Uterus (tissue), 4 donors: Measurements from ENCODE around the gene SREBF1. TPM values are rescaled to one million over a fixed set of nuclear protein-coding genes. Genes with fewer than 3 reads are reported as not detected.

Source experiments
- DNase-seq, 2 donors: peaks; one replicate each; pipeline ENCODE4 v3.0.0-alpha.2; 2019 to 2020
- H3K27ac ChIP-seq, 2 donors: fragments of 200-600 bp; sonication (generic); 1 replicate in 1 of 2; 2 replicates in 1 of 2; pipeline ENCODE4 v1.5.1; 2016 to 2018
- H3K27me3 ChIP-seq, 2 donors: fragments of 200-600 bp; sonication (generic); one replicate each; pipeline ENCODE4 v1.5.1; 2018 to 2019; ENCODE audit warnings: control low read depth in 1 of 2
- H3K36me3 ChIP-seq, 2 donors: fragments of 200-600 bp; sonication (generic); one replicate each; pipeline ENCODE4 v1.5.1; 2019; ENCODE audit warnings: control low read depth in 1 of 2
- H3K4me1 ChIP-seq, 2 donors: fragments of 200-600 bp; sonication (generic); one replicate each; pipeline ENCODE4 v1.5.1; 2018 to 2019; ENCODE audit warnings: control low read depth in 1 of 2
- H3K4me3 ChIP-seq, 2 donors: fragments of 200-600 bp; sonication (generic); 1 replicate in 1 of 2; 2 replicates in 1 of 2; pipeline ENCODE4 v1.5.1; 2018 to 2019; ENCODE audit warnings: mild to moderate bottlenecking in 1 of 2
- H3K9me3 ChIP-seq, 2 donors: fragments of 200-600 bp; sonication (generic); one replicate each; pipeline ENCODE4 v1.5.1; 2019; ENCODE audit warnings: control low read depth in 1 of 2
- CTCF ChIP-seq, 4 experiments: fragments of 200-600 bp in 2 of 4; fragments of 450-650 bp in 2 of 4; sonication (generic) in 2 of 4; IDR thresholded peaks; one replicate each; pipeline ENCODE4 v1.5.1; 2016 to 2019; ENCODE audit warnings: antibody characterized with exemption in 4 of 4, mild to moderate bottlenecking in 2 of 4, moderate library complexity in 1 of 4
- POLR2A ChIP-seq, 2 donors: fragments of 450-650 bp; IDR thresholded peaks; one replicate each; pipeline ENCODE4 v1.6.1; 2016; ENCODE audit warnings: antibody characterized with exemption in 2 of 2, mild to moderate bottlenecking in 1 of 2, moderate library complexity in 1 of 2
- intact Hi-C: fragments of 100-400 bp; cut with DNase I; formaldehyde crosslinking; loops from one replicate; pipeline ENCODE4 v1.15.1; 2023; ENCODE audit warnings: low total_unique reads
- total RNA-seq, 4 donors: library from RNA; depleted of rRNA in 3 of 4; stranded (reverse); fragments of >200 nt in 3 of 4; gene quantifications; one replicate each; pipeline versions ENCODE4 v1.1.0 to v1.2.4, GENCODE V29; 2014 to 2023
- donor health status: DM: yes; HTN: yes; CAD: no.

SREBF1 gene
- total RNA-seq, 4 donors from 2014 or later: 24.8 to 94.6 (median 31.5) TPM

GRCh38 chr17:17766744-17767120 is 70.1 kb downstream of the SREBF1 start:
- H3K36me3 ChIP-seq: no peaks in the 10 kb centered on the region
- no peaks in the 10 kb centered on the region for H3K27me3 ChIP-seq
- intact Hi-C loops: no loop called here
- no peak for DNase-seq
- no peaks in the 10 kb centered on the region for H3K9me3 ChIP-seq
- H3K4me3 ChIP-seq: no peak overlapping the region
- peak overlapping the region in 1 of 2 donors; percentile 18 for H3K27ac ChIP-seq
- H3K4me1 ChIP-seq: peaks cover 5 to 16% of the 10 kb centered on the region in 2 donors
- TF ChIP-seq POLR2A (IDR thresholded peaks at IDR 0.05) (no peak), CTCF (IDR thresholded peaks at IDR 0.05) (no peak)

DNA sequence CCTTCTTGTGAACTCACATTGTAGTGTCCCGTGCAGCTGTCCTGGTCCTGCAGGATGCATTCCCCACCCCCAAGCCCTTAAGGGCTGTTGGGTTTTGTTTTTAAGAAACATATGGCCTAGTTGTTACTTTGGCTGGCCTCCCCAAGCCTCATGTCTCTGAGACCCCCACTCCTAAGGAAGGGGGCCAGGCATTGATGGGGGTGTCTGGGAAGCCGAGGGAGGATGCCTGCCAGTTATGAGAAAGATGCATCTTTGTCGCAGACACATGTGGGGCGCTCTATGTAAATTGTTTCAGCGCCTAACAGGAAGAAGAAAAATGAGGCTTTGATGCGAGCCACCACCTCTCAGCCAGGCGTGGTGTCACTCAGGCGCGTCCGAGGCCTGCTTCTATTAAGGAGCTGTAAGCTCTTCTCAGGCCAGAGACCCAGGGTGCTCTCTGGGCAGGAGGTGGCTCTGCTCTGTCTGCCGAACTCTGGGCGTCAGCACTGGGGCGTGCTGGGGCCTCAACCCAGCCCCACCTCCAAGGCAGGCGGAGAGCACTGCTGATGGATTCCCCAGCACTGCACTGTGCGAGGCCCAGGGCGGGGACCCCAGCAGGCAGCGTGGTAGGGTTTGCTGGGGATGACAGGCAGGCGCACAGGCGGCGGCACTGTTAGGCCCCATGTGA is 70.6 kb downstream of the SREBF1 start:
- no peaks in the 10 kb centered on the region for H3K36me3 ChIP-seq
- intact Hi-C loops: no loop called here
- H3K27ac ChIP-seq: peak overlapping the region in 1 of 2 donors; percentile 18
- no peak overlapping the region for H3K4me3 ChIP-seq
- H3K9me3 ChIP-seq: no peaks in the 10 kb centered on the region
- H3K4me1 ChIP-seq: peaks cover 5 to 13% of the 10 kb centered on the region in 2 donors
- no peaks in the 10 kb centered on the region for H3K27me3 ChIP-seq
- DNase-seq: no peak
- TF ChIP-seq CTCF (IDR thresholded peaks at IDR 0.05) (no peak), POLR2A (IDR thresholded peaks at IDR 0.05) (no peak)

GRCh38 chr17:17765359-17766076 is 71.3 kb downstream of the SREBF1 start:
- H3K4me3 ChIP-seq: no peak overlapping the region
- H3K27me3 ChIP-seq: no peaks in the 10 kb centered on the region
- intact Hi-C loops: no loop called here
- H3K27ac ChIP-seq: no peak overlapping the region
- H3K36me3 ChIP-seq: no peaks in the 10 kb centered on the region
- no peak for TF ChIP-seq CTCF (IDR thresholded peaks at IDR 0.05)
- no peak for TF ChIP-seq POLR2A (IDR thresholded peaks at IDR 0.05)
- no peaks in the 10 kb centered on the region for H3K9me3 ChIP-seq
- DNase-seq: no peak
- H3K4me1 ChIP-seq: peaks cover 5 to 7% of the 10 kb centered on the region in 2 donors

DNA sequence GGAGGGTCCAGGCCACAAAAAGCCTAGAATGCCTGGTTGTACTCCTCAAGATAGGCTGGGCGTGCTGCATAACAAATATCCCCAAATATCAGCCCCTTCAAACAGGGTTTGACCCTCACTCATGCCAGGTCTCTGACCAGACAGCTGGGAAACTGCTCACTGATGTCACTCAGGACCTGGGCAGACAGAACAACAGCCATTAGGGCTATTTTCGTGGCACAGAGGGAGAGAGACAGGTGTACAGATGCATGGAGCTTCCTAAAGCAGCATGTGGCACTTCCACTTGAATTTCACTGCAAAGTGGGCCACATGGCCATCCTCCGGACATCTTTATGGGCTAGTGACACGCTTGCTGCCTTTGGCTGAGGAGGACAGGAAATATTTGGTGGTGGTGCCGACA is 73.1 kb downstream of the SREBF1 start:
- no peaks in the 10 kb centered on the region for H3K36me3 ChIP-seq
- H3K9me3 ChIP-seq: no peaks in the 10 kb centered on the region
- no peaks in the 10 kb centered on the region for H3K4me1 ChIP-seq
- intact Hi-C loops: no loop called here
- no peak for DNase-seq
- H3K27ac ChIP-seq: no peak overlapping the region
- H3K4me3 ChIP-seq: no peak overlapping the region
- no peaks in the 10 kb centered on the region for H3K27me3 ChIP-seq
- TF ChIP-seq CTCF (IDR thresholded peaks at IDR 0.05) (no peak), POLR2A (IDR thresholded peaks at IDR 0.05) (no peak)

DNA sequence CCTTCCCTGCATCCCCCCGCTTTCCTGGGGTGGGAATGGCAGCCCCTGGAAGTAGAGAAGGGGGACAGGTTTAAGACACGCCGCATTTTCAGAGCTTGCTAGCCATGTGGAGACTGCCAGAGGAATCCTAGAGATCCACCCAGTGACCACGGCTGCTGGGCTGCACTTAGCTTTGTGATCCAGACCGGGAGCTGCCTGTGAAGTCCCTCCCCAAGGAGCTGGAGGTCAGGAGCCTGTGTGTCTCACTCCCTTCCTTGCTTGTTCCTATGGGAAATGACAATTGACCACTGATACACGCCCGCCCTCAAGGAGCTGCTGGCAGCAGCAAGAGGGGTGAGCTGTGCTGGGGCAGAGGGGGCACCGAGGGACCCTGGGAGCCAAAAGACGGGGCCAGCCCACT is 73.7 kb downstream of the SREBF1 start:
- no peak overlapping the region for H3K4me3 ChIP-seq
- DNase-seq: no peak
- H3K27me3 ChIP-seq: no peaks in the 10 kb centered on the region
- TF ChIP-seq POLR2A (IDR thresholded peaks at IDR 0.05): no peak
- no peak overlapping the region for H3K27ac ChIP-seq
- no peaks in the 10 kb centered on the region for H3K4me1 ChIP-seq
- H3K9me3 ChIP-seq: no peaks in the 10 kb centered on the region
- H3K36me3 ChIP-seq: no peaks in the 10 kb centered on the region
- intact Hi-C loops: no loop called here
